ENCODE data around the gene LMLN.
"Not testable (repeated sequence)": the region's sequence is repeated elsewhere in the genome, so short reads cannot be mapped to it uniquely, and the experiment has no call there.

Gene LMLN

DNA sequence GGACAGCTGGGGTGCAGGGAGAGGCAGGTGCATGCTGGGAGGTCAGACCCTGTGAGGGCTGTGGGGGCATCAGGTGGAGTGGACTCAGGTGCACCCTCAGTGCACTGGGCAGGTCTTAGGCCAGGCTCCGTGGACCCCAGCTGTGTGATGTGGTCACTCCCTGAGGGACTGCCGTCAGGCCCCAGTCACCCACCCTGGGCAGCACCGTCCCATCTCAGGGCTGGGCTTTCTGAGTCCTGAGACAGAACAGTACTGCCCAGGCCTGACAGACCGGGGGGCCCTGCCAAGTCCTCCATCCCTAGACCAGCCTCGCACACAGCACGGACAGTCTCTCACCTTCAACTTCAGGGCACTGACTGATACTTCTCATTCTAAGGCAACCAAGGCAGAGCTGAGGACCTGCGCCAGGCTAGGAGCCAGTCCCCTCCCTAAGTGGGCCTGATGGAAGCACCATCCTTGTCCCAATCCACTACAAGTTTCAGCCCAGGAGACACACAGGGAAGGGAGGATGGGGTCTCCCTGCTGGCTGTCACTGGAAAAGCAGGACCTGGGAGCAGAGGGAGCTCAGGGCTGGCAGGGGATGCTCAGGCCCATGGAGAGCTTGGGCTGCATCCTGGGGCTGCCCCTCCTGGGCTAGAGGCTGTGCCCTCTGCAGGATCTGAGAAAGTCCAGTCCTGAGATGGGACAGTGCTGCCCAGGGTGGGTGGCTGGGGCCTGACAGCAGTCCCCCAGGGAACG lies 86.3 kb downstream of the LMLN start:
- H3K4me3 ChIP-seq (ENCODE audit: low read depth, low read length) = no peak overlapping the region
- no peak for DNase-seq (ENCODE audit: low read depth)
- TF ChIP-seq CTCF (conservative IDR thresholded peaks at IDR 0.05; ENCODE audit: low read depth, low read length) = no peak

DNA sequence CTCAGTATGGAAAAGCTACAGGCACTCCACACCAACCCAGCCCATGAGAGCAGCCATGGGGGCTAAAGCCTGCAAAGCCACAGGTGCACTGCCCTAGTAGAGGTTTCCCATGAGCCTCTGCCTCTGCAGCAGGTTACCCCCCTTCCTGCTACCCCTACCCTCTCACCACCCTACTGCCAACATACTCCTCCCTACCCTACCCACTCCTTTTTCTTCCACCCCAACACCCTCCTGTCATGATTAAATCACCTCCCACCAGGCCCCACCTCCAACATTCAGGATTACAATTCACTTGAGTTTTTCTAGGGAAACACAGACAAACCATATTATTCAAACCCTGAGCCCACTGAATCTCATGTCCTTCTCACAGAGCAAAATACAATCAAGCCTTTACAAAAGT lies 88.4 kb downstream of the LMLN start:
- no peak overlapping the region for H3K4me3 ChIP-seq (ENCODE audit: low read depth, low read length)
- no peak for DNase-seq (ENCODE audit: low read depth)
- no peak for TF ChIP-seq CTCF (conservative IDR thresholded peaks at IDR 0.05; ENCODE audit: low read depth, low read length)

DNA sequence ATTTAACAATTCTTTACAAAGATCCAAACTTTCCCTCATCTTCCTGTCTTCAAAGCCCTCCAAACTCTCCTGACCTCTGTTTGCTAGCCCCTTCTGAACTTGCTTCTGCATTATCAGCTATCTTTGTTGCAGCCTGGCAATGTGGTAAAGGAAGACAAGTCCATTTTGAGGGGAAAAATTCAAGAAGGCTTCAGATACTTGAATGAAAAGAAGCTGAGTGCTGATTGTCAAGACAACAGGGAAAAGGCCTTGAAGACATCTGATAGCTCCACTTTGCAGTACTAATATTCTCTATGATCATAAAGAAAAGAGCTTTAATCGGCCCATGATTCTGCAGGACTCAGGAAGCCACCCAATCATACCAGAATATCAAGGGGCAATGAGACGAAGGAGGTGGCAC lies 91.8 kb downstream of the LMLN start:
- no peak overlapping the region for H3K4me3 ChIP-seq (ENCODE audit: low read depth, low read length)
- DNase-seq (ENCODE audit: low read depth) = no peak
- no peak for TF ChIP-seq CTCF (conservative IDR thresholded peaks at IDR 0.05; ENCODE audit: low read depth, low read length)

GRCh38 chr3:198053462-198053861 lies 93.4 kb downstream of the LMLN start:
- not testable (repeated sequence) for DNase-seq (ENCODE audit: low read depth); H3K4me3 ChIP-seq (ENCODE audit: low read depth, low read length)

GRCh38 chr3:198061119-198062067 lies 101.4 kb downstream of the LMLN start:
- no peak overlapping the region for H3K4me3 ChIP-seq (ENCODE audit: low read depth, low read length)
- DNase-seq (ENCODE audit: low read depth) = no peak
- TF ChIP-seq CTCF (conservative IDR thresholded peaks at IDR 0.05; ENCODE audit: low read depth, low read length) = no peak

- no peak overlapping the region for H3K4me3 ChIP-seq (ENCODE audit: low read depth, low read length)
- DNase-seq (ENCODE audit: low read depth) = peak; percentile 17
- TF ChIP-seq CTCF (conservative IDR thresholded peaks at IDR 0.05; ENCODE audit: low read depth, low read length) = no peak
Measured at GRCh38 chr3:198062068-198062465, 102.0 kb downstream of the LMLN start.

GRCh38 chr3:198064420-198064819 lies 104.4 kb downstream of the LMLN start:
- H3K4me3 ChIP-seq (ENCODE audit: low read depth, low read length) = no peak overlapping the region
- DNase-seq (ENCODE audit: low read depth) = no peak
- TF ChIP-seq CTCF (conservative IDR thresholded peaks at IDR 0.05; ENCODE audit: low read depth, low read length) = no peak
